ENCODE results near the gene EIF4G3.

EIF4G3 gene

DNA sequence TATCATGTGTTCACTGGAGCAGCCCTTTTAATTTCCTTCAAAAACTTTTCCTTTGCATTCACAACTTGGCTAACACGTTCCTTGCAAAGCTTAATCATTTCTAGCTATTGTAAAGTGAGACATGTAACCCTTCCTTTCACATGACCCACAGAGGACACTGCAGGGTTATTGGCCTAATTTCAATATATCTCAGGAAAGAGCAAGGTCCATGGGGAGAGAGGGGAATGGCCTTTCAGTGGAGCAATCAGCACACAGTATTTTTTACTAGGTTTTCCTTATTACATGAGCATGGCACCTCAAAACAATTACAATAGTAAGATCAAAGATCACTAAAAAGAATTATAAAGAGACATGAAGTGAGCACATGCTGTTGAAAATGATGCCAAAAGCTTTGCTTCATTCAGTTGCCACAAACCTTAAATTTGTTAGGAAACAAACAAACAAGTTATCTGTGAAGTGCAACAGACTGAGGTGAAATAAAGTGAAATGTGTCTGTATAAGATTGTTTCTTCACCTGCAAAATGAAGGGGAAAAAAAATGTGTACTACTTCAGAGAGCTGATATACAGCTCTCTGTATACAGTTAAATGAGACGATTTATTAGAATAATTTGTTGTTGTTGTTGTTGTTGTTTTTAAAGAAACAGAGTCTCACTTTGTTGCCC, 61.5 kb downstream of the EIF4G3 start:
- Histone ChIP-seq H4K91ac (ENCODE audit: low read length) (no peak overlapping the region), H2BK12ac (ENCODE audit: low read length in 2 of 2) (no peak overlapping the region), H3K9ac (ENCODE audit: low read length) (no peak overlapping the region), H3K27me3 (ENCODE audit: control insufficient read depth in 1 of 2, insufficient read depth in 1 of 2, low read length in 2 of 2) (no peaks in the 10 kb centered on the region), H3K36me3 (ENCODE audit: control insufficient read depth in 1 of 2, insufficient read depth in 2 of 2, low read depth in 1 of 2, low read length in 2 of 2) (peaks cover 0 to 2% of the 10 kb centered on the region in 2 experiments), H3K4ac (ENCODE audit: low read depth in 1 of 2, low read length in 2 of 2) (no peak overlapping the region), H2BK5ac (ENCODE audit: low read depth, low read length, poor library complexity, severe bottlenecking) (no peak overlapping the region), H3K4me2 (ENCODE audit: low read length, poor library complexity, severe bottlenecking) (no peak overlapping the region), H2BK120ac (ENCODE audit: low read depth, low read length) (no peak overlapping the region), H2BK15ac (ENCODE audit: low read depth, poor library complexity, severe bottlenecking) (no peak overlapping the region), H2AFZ (ENCODE audit: low read depth, low read length) (no peak overlapping the region), H3K79me1 (replicated peaks; ENCODE audit: low read length, poor library complexity, severe bottlenecking) (peaks cover 14% of the 10 kb centered on the region), H3K4me3 (ENCODE audit: insufficient read depth in 1 of 2, low read depth in 1 of 2, low read length in 2 of 2) (no peak overlapping the region), H3K27ac (ENCODE audit: low read length, poor library complexity, severe bottlenecking) (no peak overlapping the region), H3K18ac (ENCODE audit: low read depth in 1 of 2, low read length in 2 of 2) (no peak overlapping the region), H3K9me3 (ENCODE audit: control insufficient read depth, low read length) (no peaks in the 10 kb centered on the region), H4K8ac (ENCODE audit: low read length) (no peak overlapping the region), H2AK5ac (ENCODE audit: low read length, severe bottlenecking) (no peak overlapping the region), H3K4me1 (ENCODE audit: control insufficient read depth, insufficient read depth, low read depth, low read length) (no peaks in the 10 kb centered on the region), H3K14ac (ENCODE audit: low read length in 2 of 2) (no peak overlapping the region), H3K23ac (ENCODE audit: low read length in 2 of 2) (no peak overlapping the region)
- WGBS = 97% methylated on average over 2 of the region's 2 CpGs
- DNase-seq = no peak

DNA sequence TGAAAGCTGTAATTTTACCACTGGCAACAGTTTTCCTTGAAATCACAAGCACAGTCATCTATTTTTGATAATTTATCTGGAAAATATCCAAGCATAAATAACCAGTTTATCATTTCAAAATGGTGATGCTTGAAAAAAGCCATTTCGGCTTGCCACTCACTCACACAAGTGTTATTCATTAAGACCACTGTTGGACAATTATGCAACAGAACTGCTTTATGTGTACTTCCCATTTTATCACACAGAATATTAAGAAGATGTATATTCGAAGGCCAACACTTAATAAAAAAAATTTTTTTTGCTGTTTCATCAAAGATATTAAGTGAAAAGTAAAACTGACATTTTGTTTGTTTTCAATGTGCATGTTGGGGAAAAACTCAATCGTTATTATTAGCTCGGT, 62.3 kb downstream of the EIF4G3 start:
- no peak overlapping the region for H3K23ac ChIP-seq (ENCODE audit: low read length in 2 of 2)
- H3K27me3 ChIP-seq (ENCODE audit: control insufficient read depth in 1 of 2, insufficient read depth in 1 of 2, low read length in 2 of 2) = no peaks in the 10 kb centered on the region
- H2BK15ac ChIP-seq (ENCODE audit: low read depth, poor library complexity, severe bottlenecking) = no peak overlapping the region
- no peaks in the 10 kb centered on the region for H3K9me3 ChIP-seq (ENCODE audit: control insufficient read depth, low read length)
- peaks cover 2 to 3% of the 10 kb centered on the region in 2 experiments for H3K36me3 ChIP-seq (ENCODE audit: control insufficient read depth in 1 of 2, insufficient read depth in 2 of 2, low read depth in 1 of 2, low read length in 2 of 2)
- 99% methylated on average over 3 of the region's 4 CpGs for WGBS
- no peak overlapping the region for H2BK12ac ChIP-seq (ENCODE audit: low read length in 2 of 2)
- H3K18ac ChIP-seq (ENCODE audit: low read depth in 1 of 2, low read length in 2 of 2) = no peak overlapping the region
- H3K79me1 ChIP-seq (replicated peaks; ENCODE audit: low read length, poor library complexity, severe bottlenecking) = peaks cover 19% of the 10 kb centered on the region
- H2AFZ ChIP-seq (ENCODE audit: low read depth, low read length) = no peak overlapping the region
- no peak overlapping the region for H4K8ac ChIP-seq (ENCODE audit: low read length)
- H3K14ac ChIP-seq (ENCODE audit: low read length in 2 of 2) = no peak overlapping the region
- DNase-seq = no peak
- H3K9ac ChIP-seq (ENCODE audit: low read length) = no peak overlapping the region
- no peak overlapping the region for H3K27ac ChIP-seq (ENCODE audit: low read length, poor library complexity, severe bottlenecking)
- no peak overlapping the region for H2BK5ac ChIP-seq (ENCODE audit: low read depth, low read length, poor library complexity, severe bottlenecking)
- H3K4me2 ChIP-seq (ENCODE audit: low read length, poor library complexity, severe bottlenecking) = no peak overlapping the region
- H3K4me3 ChIP-seq (ENCODE audit: insufficient read depth in 1 of 2, low read depth in 1 of 2, low read length in 2 of 2) = no peak overlapping the region
- no peak overlapping the region for H4K91ac ChIP-seq (ENCODE audit: low read length)
- no peaks in the 10 kb centered on the region for H3K4me1 ChIP-seq (ENCODE audit: control insufficient read depth, insufficient read depth, low read depth, low read length)
- H2BK120ac ChIP-seq (ENCODE audit: low read depth, low read length) = no peak overlapping the region
- H2AK5ac ChIP-seq (ENCODE audit: low read length, severe bottlenecking) = no peak overlapping the region
- H3K4ac ChIP-seq (ENCODE audit: low read depth in 1 of 2, low read length in 2 of 2) = no peak overlapping the region

DNA sequence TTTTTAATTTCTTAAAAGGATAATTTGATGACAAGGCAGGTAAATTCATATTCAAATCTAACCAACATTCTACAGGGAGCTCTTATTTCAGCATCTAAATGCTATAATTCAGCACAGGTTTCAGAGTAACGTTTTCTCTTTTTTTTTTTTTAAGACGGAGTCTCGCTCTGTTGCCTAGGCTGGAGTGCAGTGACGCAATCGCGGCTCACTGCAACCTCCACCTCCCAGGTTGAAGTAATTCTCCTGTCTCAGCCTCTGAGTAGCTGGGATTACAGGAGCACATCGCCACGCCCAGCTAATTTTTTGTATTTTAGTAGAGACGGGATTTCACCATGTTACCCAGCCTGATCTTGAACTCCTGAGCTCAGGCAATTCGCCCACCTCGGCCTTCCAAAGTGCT, 66.5 kb downstream of the EIF4G3 start:
- H3K36me3 ChIP-seq (ENCODE audit: control insufficient read depth in 1 of 2, insufficient read depth in 2 of 2, low read depth in 1 of 2, low read length in 2 of 2) = peaks cover 11 to 13% of the 10 kb centered on the region in 2 experiments
- no peak overlapping the region for H3K4me2 ChIP-seq (ENCODE audit: low read length, poor library complexity, severe bottlenecking)
- DNase-seq = no peak
- H3K4me3 ChIP-seq (ENCODE audit: insufficient read depth in 1 of 2, low read depth in 1 of 2, low read length in 2 of 2) = no peak overlapping the region
- H3K27ac ChIP-seq (ENCODE audit: low read length, poor library complexity, severe bottlenecking) = no peak overlapping the region
- no peak overlapping the region for H3K23ac ChIP-seq (ENCODE audit: low read length in 2 of 2)
- H3K79me1 ChIP-seq (replicated peaks; ENCODE audit: low read length, poor library complexity, severe bottlenecking) = peaks cover 21% of the 10 kb centered on the region
- H2BK12ac ChIP-seq (ENCODE audit: low read length in 2 of 2) = no peak overlapping the region
- no peak overlapping the region for H3K4ac ChIP-seq (ENCODE audit: low read depth in 1 of 2, low read length in 2 of 2)
- H3K27me3 ChIP-seq (ENCODE audit: control insufficient read depth in 1 of 2, insufficient read depth in 1 of 2, low read length in 2 of 2) = no peaks in the 10 kb centered on the region
- WGBS = 98% methylated on average over 11 of the region's 11 CpGs
- H2BK120ac ChIP-seq (ENCODE audit: low read depth, low read length) = no peak overlapping the region
- no peak overlapping the region for H3K9ac ChIP-seq (ENCODE audit: low read length)
- no peak overlapping the region for H3K14ac ChIP-seq (ENCODE audit: low read length in 2 of 2)
- no peaks in the 10 kb centered on the region for H3K4me1 ChIP-seq (ENCODE audit: control insufficient read depth, insufficient read depth, low read depth, low read length)
- no peak overlapping the region for H4K8ac ChIP-seq (ENCODE audit: low read length)
- H3K18ac ChIP-seq (ENCODE audit: low read depth in 1 of 2, low read length in 2 of 2) = no peak overlapping the region
- H2AFZ ChIP-seq (ENCODE audit: low read depth, low read length) = no peak overlapping the region
- no peak overlapping the region for H4K91ac ChIP-seq (ENCODE audit: low read length)
- no peak overlapping the region for H2BK5ac ChIP-seq (ENCODE audit: low read depth, low read length, poor library complexity, severe bottlenecking)
- H3K9me3 ChIP-seq (ENCODE audit: control insufficient read depth, low read length) = no peaks in the 10 kb centered on the region
- no peak overlapping the region for H2BK15ac ChIP-seq (ENCODE audit: low read depth, poor library complexity, severe bottlenecking)
- no peak overlapping the region for H2AK5ac ChIP-seq (ENCODE audit: low read length, severe bottlenecking)

DNA sequence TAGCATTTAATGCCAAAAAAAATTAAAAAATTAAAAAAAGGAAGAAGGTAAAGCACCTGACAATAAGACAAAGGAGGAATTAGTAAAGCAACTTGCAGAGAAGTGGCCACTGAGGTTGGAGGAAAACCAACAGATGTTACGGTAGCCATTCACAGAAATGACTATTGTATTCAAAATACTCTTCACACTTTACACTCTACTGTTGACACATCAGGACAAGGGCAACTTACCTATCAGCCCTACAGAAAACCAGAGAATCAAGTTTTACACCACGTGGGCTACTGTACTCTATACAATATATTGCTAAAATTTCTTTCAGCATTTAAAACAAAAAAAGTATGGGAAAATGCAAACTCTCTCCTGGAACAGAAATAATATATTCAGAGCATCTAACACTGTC, 70.0 kb downstream of the EIF4G3 start:
- Histone ChIP-seq H3K9me3 (ENCODE audit: control insufficient read depth, low read length) (no peaks in the 10 kb centered on the region), H3K4me2 (ENCODE audit: low read length, poor library complexity, severe bottlenecking) (no peak overlapping the region), H3K9ac (ENCODE audit: low read length) (no peak overlapping the region), H3K36me3 (ENCODE audit: control insufficient read depth in 1 of 2, insufficient read depth in 2 of 2, low read depth in 1 of 2, low read length in 2 of 2) (peaks cover 11 to 26% of the 10 kb centered on the region in 2 experiments), H3K4me1 (ENCODE audit: control insufficient read depth, insufficient read depth, low read depth, low read length) (no peaks in the 10 kb centered on the region), H2AFZ (ENCODE audit: low read depth, low read length) (no peak overlapping the region), H2BK120ac (ENCODE audit: low read depth, low read length) (no peak overlapping the region), H3K27me3 (ENCODE audit: control insufficient read depth in 1 of 2, insufficient read depth in 1 of 2, low read length in 2 of 2) (no peaks in the 10 kb centered on the region), H2BK12ac (ENCODE audit: low read length in 2 of 2) (no peak overlapping the region), H2BK15ac (ENCODE audit: low read depth, poor library complexity, severe bottlenecking) (no peak overlapping the region), H3K4ac (ENCODE audit: low read depth in 1 of 2, low read length in 2 of 2) (no peak overlapping the region), H2BK5ac (ENCODE audit: low read depth, low read length, poor library complexity, severe bottlenecking) (no peak overlapping the region), H4K91ac (ENCODE audit: low read length) (no peak overlapping the region), H2AK5ac (ENCODE audit: low read length, severe bottlenecking) (no peak overlapping the region), H3K18ac (ENCODE audit: low read depth in 1 of 2, low read length in 2 of 2) (no peak overlapping the region), H3K23ac (ENCODE audit: low read length in 2 of 2) (no peak overlapping the region), H3K14ac (ENCODE audit: low read length in 2 of 2) (no peak overlapping the region), H3K27ac (ENCODE audit: low read length, poor library complexity, severe bottlenecking) (no peak overlapping the region), H4K8ac (ENCODE audit: low read length) (no peak overlapping the region), H3K79me1 (replicated peaks; ENCODE audit: low read length, poor library complexity, severe bottlenecking) (peaks cover 18% of the 10 kb centered on the region), H3K4me3 (ENCODE audit: insufficient read depth in 1 of 2, low read depth in 1 of 2, low read length in 2 of 2) (no peak overlapping the region)
- DNase-seq = no peak
- 89% methylated on average over 1 of the region's 2 CpGs for WGBS

All from mesenchymal stem cell (in vitro differentiated cells and primary cell).